ENCODE data around the gene BRD7. TPM values are rescaled to one million over a fixed set of nuclear protein-coding genes. Genes with fewer than 3 reads are reported as not detected.
A peak's percentile ranks its signal among the peaks of the same experiment; 100 is the strongest.

Gene BRD7
- polyA plus RNA-seq, 2 of the 4 experiments (the other 2 are of a cell fraction): 60.4 to 94.5 TPM

GRCh38 chr16:50359626-50360025 is 9.2 kb downstream of the BRD7 start:
- H3K4me1 ChIP-seq: no peaks in the 10 kb centered on the region
- no peak for ATAC-seq
- ChIA-PET CTCF (interaction anchor here (1.1 to 1.6 kb wide), 3 partner anchors 10 to 306 kb away, joined by 3 to 4 read pairs (median 4); partner anchors contain the start of gene BRD7), POLR2A (interaction anchor here (0.6 kb wide), 1 partner anchor 179 kb away, joined by 3 read pairs; no protein-coding TSS in a partner anchor)
- H3K9me3 ChIP-seq: no peaks in the 10 kb centered on the region
- no peak overlapping the region for H3K27ac ChIP-seq
- TF ChIP-seq CTCF (IDR thresholded peaks at IDR 0.05) (no peak), PHF8 (IDR thresholded peaks at IDR 0.05; ENCODE audit: borderline replicate concordance, low read depth) (no peak), KDM1A (IDR thresholded peaks at IDR 0.05; ENCODE audit: low read depth) (no peak), FOXS1 (CRISPR knock-in tag; IDR thresholded peaks at IDR 0.05) (no peak), FOSB (CRISPR knock-in tag; IDR thresholded peaks at IDR 0.05) (no peak), RAD21 (conservative IDR thresholded peaks at IDR 0.05 in 1 of 2, IDR thresholded peaks at IDR 0.05 in 1 of 2) (no peak), RARB (CRISPR knock-in tag; IDR thresholded peaks at IDR 0.05) (no peak), NR3C1 (IDR thresholded peaks at IDR 0.05) (no peak), BHLHE40 (IDR thresholded peaks at IDR 0.05; ENCODE audit: low read depth, low read length) (no peak), CBX8 (IDR thresholded peaks at IDR 0.05) (no peak), CBX2 (IDR thresholded peaks at IDR 0.05; ENCODE audit: borderline replicate concordance, low read depth) (no peak), PBX3 (IDR thresholded peaks at IDR 0.05) (no peak), EHMT2 (IDR thresholded peaks at IDR 0.05; ENCODE audit: low read depth) (no peak), MYC (IDR thresholded peaks at IDR 0.05; ENCODE audit: borderline replicate concordance, low read length) (no peak), NFE2L2 (conservative IDR thresholded peaks at IDR 0.05; ENCODE audit: low read length) (no peak), USF2 (IDR thresholded peaks at IDR 0.05) (no peak), CHD2 (IDR thresholded peaks at IDR 0.05; ENCODE audit: low read length, partially characterized antibody) (no peak)
- no peak overlapping the region for H3K4me2 ChIP-seq
- DNase-seq (ENCODE audit: low read depth in 1 of 2, low spot score in 1 of 2): no peak
- FAIRE-seq: no peak
- 63% methylated on average over 1 of the region's 1 CpG for WGBS (ENCODE audit: missing lambda C conversion rate)
- H3K4me3 ChIP-seq: no peak overlapping the region

- H3K9me3 ChIP-seq: no peaks in the 10 kb centered on the region
- H3K4me3 ChIP-seq: no peak overlapping the region
- H3K27ac ChIP-seq: no peak overlapping the region
- FAIRE-seq: peak; percentile 46
- no peaks in the 10 kb centered on the region for H3K4me1 ChIP-seq
- 76% methylated on average over 11 of the region's 11 CpGs for WGBS (ENCODE audit: missing lambda C conversion rate)
- ChIA-PET POLR2A (interaction anchor here (0.7 to 0.9 kb wide), 2 partner anchors 14 to 332 kb away, joined by 3 read pairs; partner anchors contain the start of gene BRD7), CTCF (interaction anchor here (0.6 to 3.0 kb wide), 24 partner anchors 9 to 451 kb away, joined by 3 to 11 read pairs (median 4); partner anchors contain the start of gene BRD7)
- TF ChIP-seq TFCP2L1 (CRISPR knock-in tag; IDR thresholded peaks at IDR 0.05) (no peak), CTCF (IDR thresholded peaks at IDR 0.05) (peak; percentile 59), RAD21 (conservative IDR thresholded peaks at IDR 0.05 in 1 of 2, IDR thresholded peaks at IDR 0.05 in 1 of 2) (peak; percentile 51 to 53), SMC3 (IDR thresholded peaks at IDR 0.05) (0 out of 3 replicates have a peak, but pooled peaks have one; percentile 30)
- no peak overlapping the region for H3K4me2 ChIP-seq
- no peak for ATAC-seq
- no peak for DNase-seq (ENCODE audit: low read depth in 1 of 2, low spot score in 1 of 2)
Observed at GRCh38 chr16:50354629-50355456, 13.9 kb downstream of the BRD7 start.

Data from A549 (cell line).